ENCODE data around the gene PLPP2. TPM values are rescaled to one million over a fixed set of nuclear protein-coding genes. Genes with fewer than 3 reads are reported as not detected.
A peak's percentile ranks its signal among the peaks of the same experiment; 100 is the strongest.

PLPP2 gene
- total and polyA plus RNA-seq, 11 donors: 0.09 to 4.1 (median 0.99) TPM

DNA sequence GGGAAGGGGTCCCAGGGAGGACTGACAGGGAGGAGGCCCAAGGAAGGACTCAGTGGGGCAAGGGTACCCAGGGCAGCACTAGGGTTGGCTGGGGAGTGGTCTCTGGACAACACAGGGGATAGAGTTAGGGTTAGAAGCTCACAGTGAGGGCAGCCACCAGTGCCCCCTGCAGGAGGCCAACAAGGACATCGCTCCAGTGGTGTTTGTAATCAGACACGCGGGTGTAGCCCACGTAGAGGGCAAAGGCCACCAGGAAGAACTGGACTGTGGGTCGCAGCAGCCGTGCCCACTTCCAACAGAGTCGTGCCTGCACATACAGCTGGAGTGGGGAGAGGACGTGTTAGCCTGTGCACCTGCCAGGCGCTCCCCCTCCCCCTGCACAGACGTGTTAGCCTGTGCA lies 9.2 kb downstream of the PLPP2 start:
- WGBS, 4 donors: 64 to 75% (median 74%) methylated on average over 6 to 10 of the region's 10 CpGs
- no peak overlapping the region for H3K4me3 ChIP-seq
- no peaks in the 10 kb centered on the region for H3K36me3 ChIP-seq
- H3K4me1 ChIP-seq: no peaks in the 10 kb centered on the region
- intact Hi-C loops (cut with DNase I): no loop called here
- peaks cover 0 to 25% (median 9%) of the 10 kb centered on the region in 9 donors for H3K27me3 ChIP-seq
- H3K9me3 ChIP-seq: no peaks in the 10 kb centered on the region
- DNase-seq (no peak), ATAC-seq (no peak)
- H3K27ac ChIP-seq: no peak overlapping the region
- TF ChIP-seq POLR2A (IDR thresholded peaks at IDR 0.05): no peak
- TF ChIP-seq, protein P1, sequence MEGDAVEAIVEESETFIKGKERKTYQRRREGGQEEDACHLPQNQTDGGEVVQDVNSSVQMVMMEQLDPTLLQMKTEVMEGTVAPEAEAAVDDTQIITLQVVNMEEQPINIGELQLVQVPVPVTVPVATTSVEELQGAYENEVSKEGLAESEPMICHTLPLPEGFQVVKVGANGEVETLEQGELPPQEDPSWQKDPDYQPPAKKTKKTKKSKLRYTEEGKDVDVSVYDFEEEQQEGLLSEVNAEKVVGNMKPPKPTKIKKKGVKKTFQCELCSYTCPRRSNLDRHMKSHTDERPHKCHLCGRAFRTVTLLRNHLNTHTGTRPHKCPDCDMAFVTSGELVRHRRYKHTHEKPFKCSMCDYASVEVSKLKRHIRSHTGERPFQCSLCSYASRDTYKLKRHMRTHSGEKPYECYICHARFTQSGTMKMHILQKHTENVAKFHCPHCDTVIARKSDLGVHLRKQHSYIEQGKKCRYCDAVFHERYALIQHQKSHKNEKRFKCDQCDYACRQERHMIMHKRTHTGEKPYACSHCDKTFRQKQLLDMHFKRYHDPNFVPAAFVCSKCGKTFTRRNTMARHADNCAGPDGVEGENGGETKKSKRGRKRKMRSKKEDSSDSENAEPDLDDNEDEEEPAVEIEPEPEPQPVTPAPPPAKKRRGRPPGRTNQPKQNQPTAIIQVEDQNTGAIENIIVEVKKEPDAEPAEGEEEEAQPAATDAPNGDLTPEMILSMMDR (IDR thresholded peaks at IDR 0.05): no peak

DNA sequence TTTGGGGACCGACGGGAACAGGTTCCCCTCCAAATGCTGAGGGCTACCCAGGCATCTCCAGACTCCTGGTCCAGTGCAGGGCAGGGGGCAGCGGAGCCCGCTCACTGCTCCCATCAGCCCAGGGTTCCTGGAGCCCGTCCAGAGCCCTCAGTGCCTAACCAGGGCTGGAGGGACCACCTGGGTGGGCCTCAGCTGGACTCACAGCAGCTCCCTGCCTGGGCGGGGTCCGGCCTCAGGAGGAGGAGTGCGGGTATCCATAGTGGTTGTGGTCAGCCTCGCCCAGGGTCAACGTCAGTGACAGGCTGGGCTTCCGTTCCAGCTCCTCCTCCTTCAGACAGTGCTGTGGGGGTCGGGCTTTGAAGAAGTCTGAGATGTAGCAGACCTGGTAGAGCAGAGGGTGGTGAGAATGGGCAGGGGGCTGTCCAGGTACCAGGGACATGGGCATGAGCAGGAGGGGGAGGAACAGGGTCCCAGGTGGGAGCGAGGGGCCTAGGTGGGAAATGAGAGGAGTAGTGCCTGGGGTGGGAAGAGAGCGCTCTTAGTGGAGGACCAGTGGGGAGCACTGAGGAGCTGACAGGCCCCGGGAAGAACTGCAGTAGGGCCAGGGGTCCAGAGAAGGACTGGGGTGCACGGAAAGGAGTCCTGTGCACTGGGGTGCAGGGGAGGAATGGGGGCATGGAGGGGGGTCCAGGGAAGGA lies 9.9 kb downstream of the PLPP2 start:
- intact Hi-C loops (cut with DNase I): no loop called here
- TF ChIP-seq, protein P1 (IDR thresholded peaks at IDR 0.05): no peak
- TF ChIP-seq POLR2A (IDR thresholded peaks at IDR 0.05): no peak
- ATAC-seq (peak in 1 of 4 donors; percentile 20), DNase-seq (no peak)
- no peaks in the 10 kb centered on the region for H3K36me3 ChIP-seq
- H3K27me3 ChIP-seq: peaks cover 0 to 30% (median 11%) of the 10 kb centered on the region in 9 donors
- no peak overlapping the region for H3K4me3 ChIP-seq
- H3K4me1 ChIP-seq: no peaks in the 10 kb centered on the region
- H3K9me3 ChIP-seq: no peaks in the 10 kb centered on the region
- 71 to 82% (median 77%) methylated on average over 16 of the region's 16 CpGs for WGBS, 4 donors
- H3K27ac ChIP-seq: no peak overlapping the region

DNA sequence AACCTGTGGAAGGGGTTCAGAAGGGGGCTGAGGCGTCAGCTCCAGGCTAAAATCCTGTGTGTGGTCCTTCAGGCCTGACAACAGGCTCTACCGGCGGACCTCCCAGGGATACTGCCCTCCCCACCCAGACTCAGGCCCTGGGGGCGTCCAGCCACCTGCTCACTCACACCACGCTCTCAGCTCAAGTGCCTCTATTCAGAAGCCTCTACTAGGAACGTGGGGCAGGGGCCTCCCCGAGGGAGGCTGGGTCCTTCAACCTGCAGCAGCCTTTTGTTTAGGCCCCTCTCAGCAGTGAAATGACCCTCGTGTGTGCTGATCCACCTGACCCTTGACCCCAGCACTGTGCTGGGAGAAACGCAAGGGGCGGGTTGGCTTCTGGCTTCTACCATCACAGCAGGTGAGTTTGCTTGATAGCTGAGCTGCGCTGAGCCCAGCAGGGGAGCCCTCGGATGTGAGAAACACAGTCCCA lies 10.6 kb downstream of the PLPP2 start:
- Histone ChIP-seq H3K4me1 (no peaks in the 10 kb centered on the region), H3K36me3 (no peaks in the 10 kb centered on the region), H3K4me3 (no peak overlapping the region), H3K9me3 (no peaks in the 10 kb centered on the region), H3K27ac (no peak overlapping the region), H3K27me3 (peaks cover 0 to 30% (median 11%) of the 10 kb centered on the region in 9 donors)
- ATAC-seq: no peak
- WGBS, 4 donors: 53 to 85% (median 58%) methylated on average over 3 to 12 of the region's 12 CpGs
- intact Hi-C loops (cut with DNase I): no loop called here
- no peak for DNase-seq
- TF ChIP-seq, protein P1 (IDR thresholded peaks at IDR 0.05): no peak
- no peak for TF ChIP-seq POLR2A (IDR thresholded peaks at IDR 0.05)

DNA sequence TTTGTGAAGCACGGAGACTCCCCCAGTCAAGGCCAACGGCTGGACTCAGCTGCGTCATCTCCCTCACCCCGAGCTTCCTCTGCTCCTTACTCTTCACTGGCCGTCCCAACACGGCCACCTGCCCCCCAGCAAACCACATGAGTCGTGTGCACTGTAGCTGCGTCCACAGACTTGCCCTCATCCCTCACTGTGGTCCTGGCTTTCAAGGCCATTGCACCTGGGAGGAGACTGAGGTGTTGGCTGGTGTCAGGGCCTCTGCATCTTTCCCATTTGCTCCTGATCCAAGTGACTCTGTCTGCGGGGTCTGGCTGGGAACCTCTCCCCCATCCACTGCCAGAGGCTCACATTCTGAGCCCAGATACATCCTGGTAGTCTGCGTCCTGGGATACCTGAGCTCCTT lies 11.5 kb downstream of the PLPP2 start:
- Histone ChIP-seq H3K36me3 (no peaks in the 10 kb centered on the region), H3K27me3 (peaks cover 0 to 34% (median 11%) of the 10 kb centered on the region in 9 donors), H3K4me3 (no peak overlapping the region), H3K4me1 (no peaks in the 10 kb centered on the region), H3K9me3 (no peaks in the 10 kb centered on the region), H3K27ac (no peak overlapping the region)
- no peak for ATAC-seq
- WGBS, 4 donors: 80 to 88% (median 85%) methylated on average over 9 to 10 of the region's 10 CpGs
- no peak for DNase-seq
- TF ChIP-seq, protein P1 (IDR thresholded peaks at IDR 0.05): no peak
- TF ChIP-seq POLR2A (IDR thresholded peaks at IDR 0.05): no peak
- intact Hi-C loops (cut with DNase I): no loop called here

All from heart left ventricle (tissue), 16 donors.